Ammon's horn (tissue), 1 donor: Measurements from ENCODE around the gene RNF217.
A peak's percentile ranks its signal among the peaks of the same experiment; 100 is the strongest.
"Not testable (repeated sequence)": the region's sequence is repeated elsewhere in the genome, so short reads cannot be mapped to it uniquely, and the experiment has no call there.

Source experiments
- DNase-seq: peaks from one replicate; pipeline ENCODE4 v3.0.0-alpha.2; 2016; ENCODE audit warnings: low spot score

The RNF217 gene

GRCh38 chr6:124961777-124962638, at the start of gene RNF217:
Gene RNF217, plus strand, starts transcription at chr6:124962437. Its CDS starts 108 bp downstream, at chr6:124962545.
- peak; percentile 76 for DNase-seq

GRCh38 chr6:124913056-124913455, 49.2 kb upstream of the RNF217 start:
- no peak for DNase-seq

GRCh38 chr6:124917769-124918168, 44.5 kb upstream of the RNF217 start:
- DNase-seq = no peak

GRCh38 chr6:124919703-124920102, 42.5 kb upstream of the RNF217 start:
- DNase-seq = not testable (repeated sequence)

- no peak for DNase-seq
Observed at GRCh38 chr6:124924333-124924759, 37.9 kb upstream of the RNF217 start.

- DNase-seq = no peak
Observed at GRCh38 chr6:124926435-124926834, 35.8 kb upstream of the RNF217 start.

GRCh38 chr6:124927806-124928205, 34.4 kb upstream of the RNF217 start:
- DNase-seq = no peak

- DNase-seq = no peak
Observed at GRCh38 chr6:124928851-124929250, 33.4 kb upstream of the RNF217 start.

GRCh38 chr6:124937645-124938044, 24.6 kb upstream of the RNF217 start:
- no peak for DNase-seq

- no peak for DNase-seq
Observed at GRCh38 chr6:124941259-124941658, 21.0 kb upstream of the RNF217 start.

GRCh38 chr6:124943658-124944057, 18.6 kb upstream of the RNF217 start:
- no peak for DNase-seq

- no peak for DNase-seq
Observed at GRCh38 chr6:124947971-124948451, 14.2 kb upstream of the RNF217 start.

GRCh38 chr6:124949706-124950105, 12.5 kb upstream of the RNF217 start:
- DNase-seq = no peak

GRCh38 chr6:124953808-124954207, 8.4 kb upstream of the RNF217 start:
- DNase-seq = no peak

GRCh38 chr6:124955108-124955856, 7.0 kb upstream of the RNF217 start:
- no peak for DNase-seq

GRCh38 chr6:124956018-124956417, 6.2 kb upstream of the RNF217 start:
- no peak for DNase-seq

GRCh38 chr6:124958149-124958548, 4.1 kb upstream of the RNF217 start:
- DNase-seq = no peak

- DNase-seq = no peak
Observed at GRCh38 chr6:124958759-124959354, 3.4 kb upstream of the RNF217 start.

- no peak for DNase-seq
Observed at GRCh38 chr6:124960757-124961463, 1.3 kb upstream of the RNF217 start.

GRCh38 chr6:124961464-124961776, 817 bp upstream of the RNF217 start:
- DNase-seq = no peak

GRCh38 chr6:124962639-124963415, 590 bp downstream of the RNF217 start:
- peak; percentile 58 for DNase-seq
